HPDE6-E6E7 (cell line): Measurements from ENCODE around the gene SETD7.

ENCODE experiments used
- DNase-seq: peaks from one replicate; pipeline ENCODE4 v3.0.0; 2011; ENCODE audit warnings: missing footprints; ENCODE audit errors: extremely low spot score

The SETD7 gene

DNA sequence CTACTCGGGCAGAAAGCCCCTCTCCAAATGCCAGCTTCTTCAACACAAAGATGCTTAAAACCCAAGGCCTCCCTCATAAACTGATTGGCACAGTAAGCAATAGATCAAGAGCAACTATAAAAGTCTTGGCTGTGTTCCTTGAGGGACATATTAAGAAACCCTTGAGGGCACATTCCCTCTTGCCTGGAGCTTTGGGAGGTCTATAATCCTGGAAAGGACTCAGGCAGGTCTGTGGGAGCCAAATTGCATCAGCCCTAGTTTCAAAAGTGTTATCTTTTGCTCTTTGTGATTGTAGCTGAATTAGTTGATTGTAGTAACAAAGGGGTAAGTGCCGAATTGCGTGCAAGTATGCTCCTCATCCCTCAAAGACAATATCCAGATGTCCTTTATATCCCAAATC is 18.6 kb upstream of the SETD7 start:
- no peak for DNase-seq

DNA sequence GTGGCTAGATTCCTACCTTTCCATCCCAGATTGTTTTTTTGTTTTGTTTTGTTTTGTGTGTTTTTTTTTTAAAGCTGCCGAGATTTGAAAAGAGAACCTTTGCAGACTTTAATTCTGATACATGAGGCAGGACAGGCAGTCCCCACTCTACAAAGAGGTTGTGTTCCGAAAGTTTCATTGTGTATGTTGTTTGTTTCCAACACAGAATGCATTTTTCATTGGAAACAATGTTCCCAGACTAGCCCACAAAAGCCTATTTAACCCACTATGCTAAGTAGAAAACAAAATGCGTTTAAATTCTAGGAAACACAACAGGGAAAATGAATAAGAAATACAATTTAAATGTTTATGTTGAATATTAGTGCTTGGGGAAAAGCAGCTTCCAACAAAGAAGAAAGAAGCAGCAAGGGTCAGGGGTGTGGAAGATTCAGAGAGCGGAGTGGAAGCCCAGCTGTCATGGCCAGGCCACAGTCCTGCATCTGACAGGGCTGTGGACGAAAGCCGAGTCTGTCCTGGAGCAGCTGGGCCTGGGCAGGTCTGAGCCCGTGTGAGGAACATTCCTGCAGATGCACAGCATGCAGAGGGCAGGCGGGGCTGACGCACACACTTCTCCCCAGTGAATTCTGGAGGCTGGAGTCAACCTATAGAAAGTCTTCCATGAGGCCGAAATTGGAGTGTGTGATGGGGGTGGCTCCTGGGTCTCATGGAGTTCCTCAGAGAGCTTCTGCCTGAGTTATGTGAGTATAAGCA is 12.4 kb upstream of the SETD7 start:
- peak; percentile 94 for DNase-seq

DNA sequence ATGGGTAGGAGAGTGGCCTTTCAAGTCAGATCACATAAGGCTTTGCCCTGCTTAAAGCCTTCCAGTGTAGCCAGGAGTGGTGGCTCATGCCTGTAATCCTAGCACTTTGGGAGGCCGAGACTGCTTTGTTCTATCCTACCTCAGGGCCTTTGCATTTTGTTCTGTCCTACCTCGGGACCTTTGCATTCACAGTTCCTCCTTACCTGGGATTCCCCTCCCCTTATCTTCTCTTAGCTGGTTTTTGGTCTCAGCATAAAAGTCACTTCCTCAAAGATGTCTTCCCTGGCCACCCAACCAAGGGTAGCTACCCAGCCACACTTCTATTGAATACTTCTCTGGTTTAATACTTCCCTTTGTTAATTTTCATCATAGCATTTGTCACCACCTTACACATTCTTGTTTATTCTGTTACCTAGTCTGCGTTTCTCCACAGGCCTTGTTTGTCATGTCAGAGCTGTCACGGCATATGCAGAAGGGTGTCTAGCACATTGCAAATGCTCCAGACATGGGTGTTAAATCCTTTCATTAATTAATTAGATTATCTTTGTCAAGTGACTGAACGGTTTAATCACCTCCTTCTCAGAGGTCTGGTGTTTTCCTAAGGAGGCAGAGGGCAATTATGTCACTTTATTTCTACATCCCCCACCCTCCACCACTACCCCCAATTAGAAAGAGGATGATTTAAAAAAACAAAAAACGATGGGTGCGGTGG is 11.3 kb upstream of the SETD7 start:
- DNase-seq = no peak

DNA sequence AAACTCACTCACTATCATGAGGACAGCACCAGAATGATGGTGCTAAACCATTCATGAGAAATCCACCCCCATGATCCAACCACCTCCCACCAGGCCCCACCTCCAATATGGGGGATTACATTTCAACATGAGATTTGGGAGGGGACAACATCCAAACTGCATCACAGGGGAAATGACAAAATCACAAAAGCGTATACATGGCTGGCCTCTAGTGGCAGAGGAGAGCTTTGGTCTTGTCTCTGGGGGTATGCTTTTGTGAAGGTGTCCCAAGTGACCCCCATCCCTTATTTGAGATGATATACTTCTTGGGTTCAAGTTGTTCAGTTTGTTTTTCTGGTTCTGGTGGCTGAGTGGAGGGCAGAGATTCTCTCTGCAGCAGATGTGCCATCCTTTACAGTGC is 8.5 kb upstream of the SETD7 start:
- DNase-seq = no peak

DNA sequence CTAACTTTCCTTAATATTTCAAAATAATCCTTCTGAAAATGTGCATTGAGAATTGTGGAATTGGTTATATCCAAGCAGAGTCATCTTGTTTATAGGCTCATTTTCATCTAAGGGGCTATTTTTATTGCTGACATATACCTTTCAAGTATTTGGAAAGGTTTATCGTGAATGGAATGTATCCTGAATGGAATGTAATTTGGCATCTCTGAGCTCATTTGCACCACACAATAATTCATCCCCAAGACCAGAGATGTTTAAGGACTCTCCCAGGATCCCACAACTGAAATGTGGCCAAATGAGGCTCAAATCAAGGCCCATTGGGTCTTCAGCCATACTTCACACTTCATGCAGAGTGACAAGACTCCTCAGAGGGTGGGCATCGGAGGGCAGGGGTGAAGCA is 7.5 kb upstream of the SETD7 start:
- DNase-seq = no peak

DNA sequence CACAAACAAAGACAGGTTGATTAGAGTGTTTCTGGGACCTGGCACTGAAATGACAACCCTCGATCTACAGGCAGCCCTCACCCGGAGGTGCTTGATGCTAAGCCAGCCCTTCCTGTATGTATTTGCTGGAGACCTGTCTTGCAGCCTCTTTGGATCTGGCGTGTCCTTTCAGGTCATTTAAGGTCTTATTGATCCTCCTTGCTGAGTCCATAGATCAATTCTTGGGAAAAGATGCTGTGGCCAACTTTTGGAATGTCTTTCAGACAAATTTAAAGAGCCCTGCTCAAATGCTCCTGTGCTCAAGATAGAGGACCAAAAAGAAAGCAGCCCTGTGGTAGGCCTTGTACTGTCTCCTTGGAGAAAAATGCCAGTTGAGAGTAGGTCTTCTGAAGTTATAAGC is 6.8 kb upstream of the SETD7 start:
- no peak for DNase-seq

DNA sequence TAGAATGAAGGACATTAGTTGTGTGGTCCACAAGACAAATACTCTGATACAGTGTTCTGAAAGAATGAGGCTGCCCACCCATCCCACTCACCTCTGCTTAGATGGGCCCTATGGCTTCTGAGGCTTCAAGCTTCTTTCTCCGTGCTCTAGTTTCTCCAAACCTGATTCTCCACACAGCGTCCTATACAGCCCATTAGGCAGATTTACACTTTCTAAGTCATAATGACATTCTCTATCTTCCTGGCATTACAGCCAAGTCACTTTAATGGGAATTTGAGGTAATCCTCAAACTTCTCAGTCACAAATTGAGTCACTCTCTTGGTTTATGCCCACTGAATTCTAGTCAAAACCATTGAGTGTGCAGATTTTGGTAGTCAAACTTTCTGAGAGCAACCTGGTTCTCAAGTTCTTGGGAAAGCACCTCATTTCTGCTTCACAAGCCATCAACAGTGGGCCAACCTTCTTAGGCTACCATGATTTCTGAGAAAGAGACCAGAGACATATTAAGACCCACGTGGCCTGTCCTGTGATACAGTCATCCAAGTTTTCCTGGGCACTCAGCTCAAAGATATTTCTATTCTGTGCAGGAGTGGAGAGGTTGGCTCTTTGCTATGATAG is 6.2 kb upstream of the SETD7 start:
- no peak for DNase-seq

DNA sequence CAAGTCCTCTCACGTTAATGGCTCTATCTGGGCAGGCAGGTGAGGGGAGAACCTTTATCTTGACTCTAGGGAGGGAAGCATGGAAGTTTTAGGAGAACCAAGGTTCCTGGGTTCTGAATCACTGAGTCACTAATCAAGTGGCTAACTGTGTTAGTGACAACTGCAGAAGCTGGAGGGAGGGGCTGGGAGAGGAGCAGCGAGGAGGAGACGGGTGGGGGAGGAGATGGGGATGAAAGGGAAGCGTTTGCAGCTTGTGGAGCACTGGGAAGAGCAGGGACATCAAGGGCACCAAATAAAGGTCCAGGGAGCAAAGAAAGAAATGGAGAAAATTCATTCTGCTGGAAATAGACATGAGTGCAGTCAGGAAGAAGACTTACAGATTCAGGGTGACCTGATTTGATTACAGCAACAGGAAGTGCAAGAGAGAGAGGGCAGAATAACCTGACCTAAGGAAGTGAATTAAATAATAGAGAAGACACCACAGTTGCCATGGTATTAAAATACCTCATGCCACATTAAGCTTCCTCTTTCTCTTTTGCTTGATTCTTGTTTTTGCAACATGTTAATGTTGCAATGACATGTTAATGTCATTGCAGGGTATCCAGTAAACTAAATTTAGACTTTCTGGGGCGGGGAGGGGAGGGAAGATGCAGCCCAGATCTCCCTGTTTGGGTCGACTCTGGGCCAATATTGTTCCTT is 4.5 kb upstream of the SETD7 start:
- no peak for DNase-seq

DNA sequence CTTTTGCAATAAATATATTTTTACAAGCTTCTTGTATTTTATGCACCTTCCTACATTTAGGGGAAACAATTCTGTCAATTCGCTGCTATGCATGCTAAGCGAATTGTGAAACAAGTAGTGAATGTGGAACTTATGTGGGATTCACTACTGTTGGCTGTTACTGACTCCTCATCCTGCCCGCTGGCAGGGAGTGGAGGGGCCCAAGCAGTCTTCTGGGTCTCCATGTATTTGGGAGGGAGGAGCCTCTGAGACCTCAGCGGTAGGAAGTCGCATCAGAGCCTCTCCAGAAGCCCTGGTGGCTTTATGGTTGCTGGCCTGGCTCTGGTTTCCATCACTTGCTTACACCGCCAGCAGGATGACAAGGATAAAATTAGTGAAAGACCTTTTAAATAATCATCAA is 3.7 kb upstream of the SETD7 start:
- DNase-seq = no peak

DNA sequence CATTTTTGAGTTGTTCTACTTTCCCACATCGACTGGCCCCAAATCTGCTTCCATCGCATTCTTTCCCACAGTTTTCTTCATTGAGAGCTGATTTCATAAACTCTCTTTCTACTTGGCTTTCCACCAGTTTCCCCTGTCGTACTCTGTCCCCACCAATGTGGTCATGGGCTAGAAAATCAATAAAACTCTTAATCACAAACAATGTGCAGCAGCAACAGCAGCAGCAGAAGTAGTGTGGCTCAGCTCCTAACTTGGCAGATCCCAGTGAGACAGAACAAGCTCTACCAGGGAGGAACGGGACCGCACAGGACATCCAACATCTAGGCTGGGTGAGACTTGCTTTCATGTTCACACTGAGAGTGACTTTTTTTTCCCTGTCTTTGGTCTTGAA is 3.1 kb upstream of the SETD7 start:
- no peak for DNase-seq

DNA sequence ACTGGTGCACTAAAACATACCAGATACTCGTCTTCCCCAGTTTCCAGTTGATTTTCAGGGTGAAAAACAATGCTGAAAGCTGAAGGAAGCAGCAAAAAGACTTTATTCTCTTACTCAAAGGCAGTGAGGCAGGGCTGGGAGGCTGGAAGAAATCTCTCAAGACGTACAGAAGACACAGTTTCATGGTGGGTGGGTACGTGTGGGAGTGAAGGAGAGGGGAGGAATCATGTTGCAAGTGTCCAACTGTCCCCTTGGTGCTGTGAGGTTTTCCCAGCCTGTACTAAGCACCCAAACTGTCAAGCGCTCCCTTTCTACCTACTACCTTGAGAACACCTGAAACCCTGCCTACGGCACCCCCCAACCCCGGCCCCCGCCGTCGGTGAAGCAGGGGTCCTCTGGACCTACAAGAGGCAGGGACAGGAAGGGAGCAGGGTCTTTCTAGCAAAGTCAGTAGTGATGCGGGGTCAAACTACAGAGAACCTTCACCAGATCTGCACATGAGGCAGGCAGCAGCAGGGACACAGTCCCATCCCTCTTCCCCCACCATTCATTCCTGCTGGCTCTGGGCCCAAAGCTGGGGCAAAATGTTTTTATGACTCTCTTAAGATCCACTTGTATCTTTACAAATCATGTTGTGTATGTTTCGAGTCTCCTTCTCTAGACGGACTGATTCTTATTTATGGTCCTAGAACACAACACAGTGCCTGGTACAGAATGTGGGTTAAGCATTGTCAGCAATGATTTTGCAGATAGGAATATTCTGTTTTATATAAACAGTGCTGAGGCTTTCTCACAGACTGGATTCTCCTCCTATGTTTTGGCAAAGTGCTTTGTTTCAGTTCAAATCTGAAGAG is 2.4 kb upstream of the SETD7 start:
- no peak for DNase-seq

DNA sequence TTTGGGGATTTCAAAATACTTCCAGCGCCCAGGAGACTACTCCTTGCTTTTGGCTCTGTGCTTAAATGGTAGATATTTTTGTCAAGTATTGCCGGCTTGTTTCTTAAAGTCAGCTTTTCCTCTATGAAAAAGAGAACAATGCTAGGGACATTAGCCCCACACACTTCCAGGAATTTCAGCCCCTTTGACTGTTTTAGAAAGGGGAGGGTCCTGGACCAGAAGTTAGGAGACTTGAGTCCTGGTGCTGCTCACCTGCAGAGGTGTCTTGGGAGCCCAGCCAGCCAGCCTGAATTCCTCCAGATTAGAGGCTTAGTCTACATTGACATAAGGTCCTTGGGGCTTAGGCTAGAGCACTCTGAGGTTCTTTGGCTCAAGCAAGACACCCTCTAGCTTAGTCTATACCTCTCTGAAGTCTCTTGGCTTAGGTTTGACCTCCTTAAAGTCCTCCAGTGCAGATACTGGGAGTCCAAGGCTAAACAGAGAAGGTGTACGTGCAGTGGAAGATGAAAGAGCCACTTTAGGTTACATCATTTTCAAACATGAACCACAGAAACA is 1.6 kb upstream of the SETD7 start:
- no peak for DNase-seq

DNA sequence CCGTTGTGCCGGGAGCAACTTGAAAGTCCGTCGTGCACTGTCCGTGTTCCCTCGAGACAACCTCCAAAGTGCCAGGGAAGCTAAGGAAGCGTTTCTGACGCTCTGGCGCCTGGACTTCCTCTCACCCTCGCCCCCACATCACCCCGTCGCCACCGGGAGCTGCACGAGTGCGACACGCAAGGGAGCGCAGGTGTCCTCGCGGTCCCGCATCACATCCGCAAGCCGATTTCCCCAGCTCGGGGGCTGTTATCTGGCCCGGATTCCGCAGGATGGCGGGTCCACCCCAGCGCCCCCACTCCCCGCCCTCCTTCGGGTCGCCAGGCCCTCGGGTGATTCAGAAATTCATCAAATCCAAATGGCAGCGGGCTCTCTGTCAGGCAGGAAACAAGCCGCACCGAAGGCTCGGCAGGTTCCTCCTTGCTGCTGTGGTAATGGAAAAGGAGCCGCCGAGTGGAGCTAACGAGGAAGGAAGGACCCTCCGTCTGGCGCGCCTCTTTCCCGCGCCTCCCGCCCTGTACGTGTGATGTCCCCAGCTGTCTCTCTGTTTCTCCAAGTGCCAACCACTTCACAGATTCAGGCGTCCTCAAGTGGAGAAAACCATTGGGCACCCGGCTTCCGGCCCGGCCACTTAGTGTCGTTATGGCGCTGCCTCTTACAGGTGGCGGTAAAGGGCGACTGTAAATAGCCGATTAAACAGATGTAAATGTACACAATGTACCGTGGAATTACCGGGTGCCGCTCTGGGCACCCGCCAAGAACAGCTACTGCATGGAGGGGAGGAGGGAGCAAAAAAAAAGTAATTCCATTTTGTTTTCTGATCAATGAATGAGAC is 921 bp upstream of the SETD7 start:
- peak; percentile 13 for DNase-seq

DNA sequence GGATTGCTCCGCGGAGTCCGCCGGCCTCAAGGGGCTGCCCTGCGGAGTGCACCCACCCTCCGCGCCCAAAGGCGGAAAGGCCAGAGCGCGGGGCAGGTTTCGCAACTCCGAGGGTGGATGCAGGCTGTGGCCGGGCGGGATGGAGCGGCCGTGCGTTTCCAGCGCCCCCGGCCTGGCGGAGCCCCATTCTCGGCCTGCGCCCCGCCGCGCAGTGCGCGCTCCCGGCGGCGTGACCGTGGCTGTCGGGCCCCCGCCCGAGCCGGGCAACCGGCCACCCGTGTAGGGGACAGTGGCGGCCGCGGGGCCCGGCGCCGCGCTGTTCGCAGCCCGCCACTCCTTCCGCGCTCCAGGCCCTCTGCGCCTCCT is 331 bp downstream of the SETD7 start:
- DNase-seq = peak; percentile 33

DNA sequence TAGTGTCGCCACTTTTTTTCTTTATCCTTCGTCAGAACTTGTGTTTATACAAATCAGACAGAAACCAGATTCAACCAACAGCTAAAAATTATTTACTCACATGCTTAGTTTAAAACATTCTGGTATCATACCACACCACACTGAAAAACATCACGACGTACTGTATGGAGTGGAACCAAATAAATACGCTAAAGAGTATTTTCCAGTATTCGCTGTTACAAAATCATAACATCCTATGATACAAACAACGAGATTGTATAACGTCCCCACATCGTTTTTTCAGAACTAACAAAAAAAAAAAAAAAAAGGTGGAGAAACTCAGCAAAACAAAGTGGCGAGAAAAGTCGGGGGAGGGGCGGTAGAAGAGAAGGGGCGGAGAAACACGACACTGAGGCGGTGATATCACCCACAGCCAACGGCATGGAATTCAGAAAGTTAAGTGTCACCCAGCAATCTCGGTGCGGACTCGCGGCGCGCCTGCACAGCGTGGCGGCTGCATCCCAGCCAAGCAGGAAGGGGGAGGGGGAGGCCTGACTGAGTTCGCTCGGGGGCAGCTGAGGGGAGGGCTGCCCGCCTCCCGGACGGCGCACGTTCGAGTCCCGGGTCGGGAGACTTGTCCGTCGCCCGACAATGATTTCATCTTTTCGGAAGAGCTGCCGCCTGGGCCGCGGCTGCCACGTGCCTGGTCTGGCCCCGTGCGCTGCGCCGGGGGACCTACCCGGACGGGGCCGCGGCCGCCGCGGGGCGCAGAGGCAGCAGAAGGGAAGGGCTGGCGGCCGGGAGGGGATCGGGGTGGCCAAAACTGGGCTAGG is 920 bp downstream of the SETD7 start:
- peak; percentile 64 for DNase-seq

DNA sequence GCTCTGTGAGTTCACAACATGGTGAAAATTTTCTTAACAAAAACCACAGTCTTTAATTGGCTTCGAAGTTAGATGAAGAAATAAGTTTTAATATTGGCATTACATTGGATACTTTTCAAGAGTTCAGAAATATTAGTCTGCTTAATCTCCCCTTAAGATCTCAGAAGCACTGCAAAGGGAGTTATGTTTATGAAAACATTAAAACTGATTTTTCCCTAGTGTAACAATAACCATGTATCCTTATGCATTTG is 1.5 kb downstream of the SETD7 start:
- DNase-seq = no peak

DNA sequence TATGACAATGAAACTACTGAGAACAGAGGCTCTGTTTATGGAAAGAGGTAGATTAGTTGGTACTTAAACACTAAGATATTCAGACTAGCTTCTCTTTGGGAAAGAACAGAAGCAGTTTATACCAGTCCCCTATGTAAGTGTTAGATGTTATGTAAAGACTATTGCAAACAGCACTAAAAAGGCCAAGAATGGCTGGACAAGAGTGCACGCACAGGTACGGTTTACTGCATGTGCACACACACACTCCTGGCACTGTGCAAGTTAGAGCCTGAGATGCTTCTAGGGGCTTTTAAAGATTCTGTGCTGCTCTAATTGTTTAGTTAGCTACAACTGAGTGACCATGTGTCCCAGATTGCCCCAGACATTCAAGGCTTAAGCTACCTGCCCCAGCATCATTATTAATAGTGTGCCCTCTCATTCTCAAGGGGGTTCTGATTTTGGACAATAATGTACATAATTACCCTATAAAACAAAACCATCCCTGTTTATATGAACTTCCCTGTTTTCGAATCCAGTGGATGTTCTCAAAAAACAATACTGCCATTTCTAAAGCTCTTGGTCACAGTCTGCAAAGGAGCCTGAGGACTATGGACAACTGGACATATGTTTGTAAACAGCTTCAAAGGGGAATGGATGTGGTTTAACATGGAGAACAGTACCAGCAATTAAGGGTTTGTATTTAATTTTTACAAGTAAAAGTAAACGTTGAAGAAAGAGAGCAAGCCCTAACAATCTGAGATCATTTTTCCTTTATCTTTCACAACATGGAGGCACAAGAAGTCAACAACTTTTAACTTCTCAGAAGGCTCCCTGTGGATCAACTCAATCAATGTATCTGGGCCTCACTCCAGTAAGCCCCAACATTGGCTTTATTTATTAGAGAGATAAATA is 2.0 kb downstream of the SETD7 start:
- no peak for DNase-seq

DNA sequence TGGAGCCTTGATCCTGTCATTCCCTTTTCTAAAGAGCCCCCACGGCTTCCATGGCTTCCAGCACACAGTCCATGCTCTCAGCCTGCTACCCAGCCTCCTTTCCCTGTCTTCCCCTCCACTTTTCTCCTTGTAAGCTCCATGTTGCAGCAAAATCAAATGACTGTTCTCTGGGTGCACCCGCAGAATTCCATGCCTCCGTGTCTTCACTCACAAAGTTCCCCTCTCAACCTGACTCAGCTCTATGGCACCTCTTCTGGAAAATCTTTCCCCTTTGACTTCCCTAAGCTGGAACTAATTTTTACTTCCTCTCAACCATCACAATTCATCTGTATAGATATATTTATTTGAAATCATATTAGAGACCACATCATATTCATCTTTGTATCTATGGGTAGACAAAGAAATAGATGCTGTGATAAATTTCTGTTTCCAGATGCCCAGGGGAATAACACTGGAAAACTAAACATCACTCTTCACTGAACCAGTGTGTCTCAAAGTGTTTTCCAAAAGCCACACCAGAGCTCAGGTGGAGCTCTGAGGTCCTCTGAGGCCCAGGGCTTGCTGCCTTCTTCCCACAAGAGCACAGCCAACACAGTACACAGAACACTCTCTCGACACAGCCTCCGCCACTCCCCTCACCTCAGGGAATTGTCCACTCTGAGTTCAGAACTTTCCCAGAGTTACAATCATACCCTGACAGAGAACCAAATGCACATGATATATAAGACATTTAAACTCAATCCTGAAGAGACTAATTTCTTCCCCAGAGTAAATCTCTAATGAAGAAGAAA is 3.3 kb downstream of the SETD7 start:
- no peak for DNase-seq
